Erythroblast (primary cell): ENCODE data around the gene SH3RF2.

Source experiments
- GATA1 ChIP-seq: IDR thresholded peaks from 2 replicates; pipeline ENCODE4 v1.6.1; 2011; ENCODE audit warnings: low read depth, mild to moderate bottlenecking, control low read depth, low read length, moderate library complexity
- POLR2A ChIP-seq: IDR thresholded peaks from 2 replicates; pipeline ENCODE4 v1.6.1; 2011; ENCODE audit warnings: mild to moderate bottlenecking, low read length

DNA sequence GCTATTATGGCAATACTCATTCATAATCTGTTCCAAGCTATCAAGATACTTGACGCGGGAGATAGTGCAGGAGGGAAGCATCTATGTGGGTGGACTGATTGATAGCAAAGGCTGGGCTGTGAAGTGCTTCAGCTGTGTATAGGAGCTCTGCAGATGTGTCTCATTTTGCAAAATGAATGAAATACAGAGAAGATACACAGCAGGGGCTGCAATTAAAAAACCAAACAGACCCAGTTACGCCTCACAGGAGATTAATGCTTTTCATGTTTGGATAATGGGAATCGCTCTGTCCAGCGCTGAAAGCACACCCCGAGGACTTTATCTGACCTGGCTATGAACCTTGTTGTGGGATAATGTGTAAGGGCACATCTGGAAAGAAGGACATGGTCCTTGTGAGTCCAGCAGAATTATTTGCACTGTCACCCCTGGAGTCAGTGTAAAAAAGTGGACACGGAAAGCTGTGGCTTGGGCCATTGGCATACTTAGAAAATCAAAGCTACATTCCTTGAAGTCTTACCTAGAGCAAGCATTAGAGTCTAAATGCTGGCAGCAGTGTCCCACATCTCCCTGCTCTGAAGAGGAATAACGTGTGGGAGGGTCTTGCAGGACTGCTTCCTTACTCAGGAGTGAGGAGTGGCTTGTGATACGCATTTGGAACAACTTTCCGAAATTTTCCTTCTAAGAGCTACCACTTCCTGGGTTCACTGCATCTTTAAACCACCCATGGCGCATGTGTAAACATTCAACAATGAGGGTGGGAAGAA lies 2.6 kb downstream of the SH3RF2 start:
- TF ChIP-seq POLR2A (no peak), GATA1 (no peak)
